Prostate gland (tissue), 2 donors: ENCODE data around the gene ADD1. TPM values are rescaled to one million over a fixed set of nuclear protein-coding genes. Genes with fewer than 3 reads are reported as not detected.

Experiments used
- DNase-seq: peaks from one replicate; pipeline ENCODE4 v3.0.0-alpha.2; 2019; ENCODE audit warnings: low spot score
- H3K27ac ChIP-seq, 2 donors: fragments of 200-600 bp; sonication (generic); 2 replicates each; pipeline ENCODE4 v1.5.1; 2017 to 2019
- H3K27me3 ChIP-seq: fragments of 200-600 bp; sonication (generic); replicated peaks from 2 replicates; pipeline ENCODE4 v1.5.1; 2019; ENCODE audit not compliant: insufficient read depth
- H3K36me3 ChIP-seq, 2 donors: fragments of 200-600 bp; sonication (generic); 1 replicate in 1 of 2; 2 replicates in 1 of 2; pipeline versions ENCODE4 v1.5.1 to v1.8.1; 2017 to 2019
- H3K4me1 ChIP-seq: fragments of 200-600 bp; sonication (generic); replicated peaks from 2 replicates; pipeline ENCODE4 v1.5.1; 2019
- H3K4me3 ChIP-seq, 2 donors: fragments of 200-600 bp; sonication (generic); 2 replicates each; pipeline ENCODE4 v1.5.1; 2017 to 2019
- H3K9me3 ChIP-seq: fragments of 200-600 bp; sonication (generic); 2 replicates; pipeline ENCODE4 v1.5.1; 2017
- CTCF ChIP-seq, 4 experiments: fragments of 200-600 bp in 2 of 4; fragments of 450-650 bp in 2 of 4; sonication (generic) in 2 of 4; IDR thresholded peaks; 1 replicate in 3 of 4; 2 replicates in 1 of 4; pipeline ENCODE4 v1.5.1; 2016 to 2019; ENCODE audit warnings: antibody characterized with exemption in 4 of 4, mild to moderate bottlenecking in 2 of 4, moderate library complexity in 2 of 4
- POLR2A ChIP-seq: fragments of 450-650 bp; IDR thresholded peaks from one replicate; pipeline ENCODE4 v1.6.1; 2016; ENCODE audit warnings: antibody characterized with exemption, mild to moderate bottlenecking
- POLR2AphosphoS5 ChIP-seq: sonication (generic); formaldehyde crosslinking; IDR thresholded peaks from one replicate; pipeline ENCODE4 v1.6.1; 2017; ENCODE audit warnings: antibody characterized with exemption
- WGBS: methylation state at CpG from one replicate; pipeline ENCODE4 v1.1.5; 2018; 5-methylcytosine and 5-hydroxymethylcytosine counted together
- intact Hi-C: fragments of 100-400 bp; cut with DNase I; formaldehyde crosslinking; loops from one replicate; pipeline ENCODE4 v1.14.2; 2022
- total RNA-seq, 2 donors: library from RNA; depleted of rRNA; stranded (reverse); fragments of >200 nt; gene quantifications; one replicate each; pipeline ENCODE4 v1.1.0, GENCODE V29; 2016

Gene ADD1
- total RNA-seq, 2 donors from 2014 or later, result 164 to 321 TPM

GRCh38 chr4:2836391-2836859, 7.2 kb upstream of the ADD1 start:
- no peak overlapping the region for H3K4me3 ChIP-seq
- no peak overlapping the region for H3K27ac ChIP-seq
- WGBS, result 65% methylated on average over 5 of the region's 5 CpGs
- H3K9me3 ChIP-seq, result no peaks in the 10 kb centered on the region
- TF ChIP-seq POLR2A (no peak), CTCF (IDR thresholded peaks at IDR 0.05) (no peak), POLR2AphosphoS5 (no peak)
- H3K4me1 ChIP-seq, result no peaks in the 10 kb centered on the region
- H3K36me3 ChIP-seq, result no peaks in the 10 kb centered on the region
- H3K27me3 ChIP-seq, result no peaks in the 10 kb centered on the region
- DNase-seq, result no peak
- intact Hi-C loops, result no loop called here

- 66% methylated on average over 20 of the region's 20 CpGs for WGBS
- intact Hi-C loops, result no loop called here
- no peak for DNase-seq
- H3K36me3 ChIP-seq, result no peaks in the 10 kb centered on the region
- H3K4me1 ChIP-seq, result no peaks in the 10 kb centered on the region
- TF ChIP-seq CTCF (IDR thresholded peaks at IDR 0.05) (no peak), POLR2A (no peak), POLR2AphosphoS5 (no peak)
- peak overlapping the region in 1 of 2 donors; percentile 13 for H3K27ac ChIP-seq
- H3K9me3 ChIP-seq, result no peaks in the 10 kb centered on the region
- H3K27me3 ChIP-seq, result no peaks in the 10 kb centered on the region
- no peak overlapping the region for H3K4me3 ChIP-seq
Measured at GRCh38 chr4:2837110-2837903, 6.3 kb upstream of the ADD1 start.

- DNase-seq, result no peak
- Histone ChIP-seq H3K27me3 (no peaks in the 10 kb centered on the region), H3K4me1 (no peaks in the 10 kb centered on the region), H3K9me3 (no peaks in the 10 kb centered on the region), H3K36me3 (no peaks in the 10 kb centered on the region), H3K4me3 (no peak overlapping the region), H3K27ac (peak overlapping the region in 1 of 2 donors; percentile 13)
- intact Hi-C loops, result no loop called here
- 40% methylated on average over 8 of the region's 8 CpGs for WGBS
- no peak for TF ChIP-seq POLR2A
- peak; percentile 19 for TF ChIP-seq POLR2AphosphoS5
- no peak for TF ChIP-seq CTCF (IDR thresholded peaks at IDR 0.05)
Measured at GRCh38 chr4:2837904-2838496, 5.6 kb upstream of the ADD1 start.

- intact Hi-C loops, result no loop called here
- no peaks in the 10 kb centered on the region for H3K27me3 ChIP-seq
- H3K36me3 ChIP-seq, result no peaks in the 10 kb centered on the region
- DNase-seq, result no peak
- TF ChIP-seq POLR2AphosphoS5 (no peak), CTCF (IDR thresholded peaks at IDR 0.05) (no peak), POLR2A (no peak)
- no peak overlapping the region for H3K4me3 ChIP-seq
- no peaks in the 10 kb centered on the region for H3K4me1 ChIP-seq
- H3K27ac ChIP-seq, result no peak overlapping the region
- no peaks in the 10 kb centered on the region for H3K9me3 ChIP-seq
- WGBS, result 94% methylated on average over 3 of the region's 3 CpGs
Measured at GRCh38 chr4:2839060-2839459, 4.6 kb upstream of the ADD1 start.
